Glutamatergic neuron (in vitro differentiated cells): ENCODE measurements around the gene FAM118B. TPM values are rescaled to one million over a fixed set of nuclear protein-coding genes. Genes with fewer than 3 reads are reported as not detected.

Experiments
- DNase-seq: peaks from one replicate; pipeline ENCODE4 v3.0.0; 2022
- H3K27ac Mint-ChIP-seq: one replicate; pipeline ENCODE4 v1.8.0; 2020; ENCODE audit warnings: mild to moderate bottlenecking, mixed read lengths, inconsistent platforms; ENCODE audit not compliant: unreplicated experiment
- H3K27me3 Mint-ChIP-seq: one replicate; pipeline ENCODE4 v1.8.0; 2020; ENCODE audit warnings: mild to moderate bottlenecking, moderate library complexity, mixed read lengths, inconsistent platforms; ENCODE audit not compliant: unreplicated experiment
- H3K36me3 Mint-ChIP-seq: one replicate; pipeline ENCODE4 v1.8.0; 2020; ENCODE audit warnings: mild to moderate bottlenecking, mixed read lengths, inconsistent platforms; ENCODE audit not compliant: unreplicated experiment
- H3K4me1 Mint-ChIP-seq: one replicate; pipeline ENCODE4 v1.8.0; 2020; ENCODE audit warnings: mild to moderate bottlenecking, low read depth, mixed read lengths, inconsistent platforms; ENCODE audit not compliant: unreplicated experiment
- H3K4me3 Mint-ChIP-seq: one replicate; pipeline ENCODE4 v1.8.0; 2020; ENCODE audit warnings: mild to moderate bottlenecking, mixed read lengths, inconsistent platforms; ENCODE audit not compliant: unreplicated experiment
- H3K9me3 Mint-ChIP-seq: one replicate; pipeline ENCODE4 v1.8.0; 2020; ENCODE audit warnings: mild to moderate bottlenecking, moderate library complexity, mixed read lengths, inconsistent platforms; ENCODE audit not compliant: unreplicated experiment
- long read RNA-seq: library from polyadenylated mRNA; unstranded; transcript quantifications from one replicate; pipeline ENCODE4 v2.0.0, GENCODE V29; 2020; ENCODE audit not compliant: unreplicated experiment
- total RNA-seq: library from RNA; stranded (reverse); fragmentation: NEBNext Ultra II Directional; extraction: Animal tissue kit (Norgen Biotek cat#: 25700); gene quantifications from one replicate; pipeline ENCODE4 v1.2.1, GENCODE V29; 2021; ENCODE audit not compliant: unreplicated experiment
- TF ChIP-seq, protein P1 (sequence below): fragments of 200-600 bp; sonication (generic); IDR thresholded peaks from one replicate; pipeline ENCODE4 v1.5.0; 2021; ENCODE audit not compliant: partially characterized antibody, unreplicated experiment

The FAM118B gene
- 33.0 TPM for total RNA-seq
- long read RNA-seq, transcript FAM118B-209 (9 exons, 2,402 nt): major isoform, 20 of 33 reads
- long read RNA-seq, partial matches to known transcripts: 0 of 33 reads
- long read RNA-seq, other reads (novel, unspliced or antisense): 13 of 33 reads

DNA sequence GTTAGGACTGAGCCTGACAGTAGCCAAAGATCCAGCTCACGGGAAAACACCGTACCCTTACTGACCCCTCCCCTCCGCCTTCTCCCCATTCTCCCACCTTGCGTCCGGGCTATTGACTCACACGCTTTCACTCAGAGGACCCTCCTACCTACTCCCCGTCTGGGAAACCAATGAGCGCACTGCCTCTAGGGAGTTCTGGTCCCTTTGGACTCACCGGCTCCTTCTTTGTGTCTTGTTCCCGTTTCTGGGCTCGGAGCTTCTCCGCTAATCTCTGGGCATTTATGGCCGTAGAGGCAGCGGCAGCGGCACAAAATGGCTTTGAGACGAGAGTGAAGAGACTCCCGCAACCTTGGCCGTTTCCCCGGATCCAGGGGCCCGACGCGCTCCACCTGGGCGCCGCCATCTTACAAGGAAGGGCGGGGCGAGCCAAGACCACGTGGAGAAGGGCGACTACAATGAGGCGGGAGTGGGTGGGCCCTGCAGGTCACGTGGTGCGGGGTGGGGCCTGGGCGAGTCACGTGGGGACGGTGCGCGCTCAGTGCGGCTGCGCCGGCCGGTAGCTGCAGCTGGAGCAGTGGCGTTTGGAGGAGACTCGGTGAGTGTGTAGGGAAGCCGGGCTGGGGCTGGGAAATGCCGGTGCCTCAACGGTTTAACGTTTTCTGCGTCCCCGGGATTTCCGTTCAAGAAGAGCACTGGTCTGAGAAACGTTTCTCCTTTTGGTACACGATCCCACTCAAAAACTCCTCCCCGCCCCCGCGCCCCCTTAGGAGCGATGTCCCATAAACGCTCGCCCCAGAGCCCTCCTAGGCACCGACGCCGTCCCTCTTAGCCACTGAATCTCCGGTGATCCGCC, at the start of gene FAM118B, which contains the start of gene RPUSD4:
Gene FAM118B (plus strand): TSS at position 547 of the 853 bp plus-strand sequence. CDS start 23,220 bp downstream, outside the sequence.
Gene RPUSD4 (minus strand): TSS at position 415 of the 853 bp plus-strand sequence. CDS start 12 bp downstream, at position 403.
- Mint-ChIP-seq H3K9me3 (peaks cover 13% of the 10 kb centered on the region), H3K36me3 (no peaks in the 10 kb centered on the region), H3K27me3 (peaks cover 9% of the 10 kb centered on the region), H3K4me1 (peaks cover 9% of the 10 kb centered on the region), H3K27ac (peak within 1 kb of the TSS; percentile 97), H3K4me3 (peak within 1 kb of the TSS; percentile 99)
- TF ChIP-seq, protein P1, sequence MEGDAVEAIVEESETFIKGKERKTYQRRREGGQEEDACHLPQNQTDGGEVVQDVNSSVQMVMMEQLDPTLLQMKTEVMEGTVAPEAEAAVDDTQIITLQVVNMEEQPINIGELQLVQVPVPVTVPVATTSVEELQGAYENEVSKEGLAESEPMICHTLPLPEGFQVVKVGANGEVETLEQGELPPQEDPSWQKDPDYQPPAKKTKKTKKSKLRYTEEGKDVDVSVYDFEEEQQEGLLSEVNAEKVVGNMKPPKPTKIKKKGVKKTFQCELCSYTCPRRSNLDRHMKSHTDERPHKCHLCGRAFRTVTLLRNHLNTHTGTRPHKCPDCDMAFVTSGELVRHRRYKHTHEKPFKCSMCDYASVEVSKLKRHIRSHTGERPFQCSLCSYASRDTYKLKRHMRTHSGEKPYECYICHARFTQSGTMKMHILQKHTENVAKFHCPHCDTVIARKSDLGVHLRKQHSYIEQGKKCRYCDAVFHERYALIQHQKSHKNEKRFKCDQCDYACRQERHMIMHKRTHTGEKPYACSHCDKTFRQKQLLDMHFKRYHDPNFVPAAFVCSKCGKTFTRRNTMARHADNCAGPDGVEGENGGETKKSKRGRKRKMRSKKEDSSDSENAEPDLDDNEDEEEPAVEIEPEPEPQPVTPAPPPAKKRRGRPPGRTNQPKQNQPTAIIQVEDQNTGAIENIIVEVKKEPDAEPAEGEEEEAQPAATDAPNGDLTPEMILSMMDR: no peak
- DNase-seq: peak; percentile 99

DNA sequence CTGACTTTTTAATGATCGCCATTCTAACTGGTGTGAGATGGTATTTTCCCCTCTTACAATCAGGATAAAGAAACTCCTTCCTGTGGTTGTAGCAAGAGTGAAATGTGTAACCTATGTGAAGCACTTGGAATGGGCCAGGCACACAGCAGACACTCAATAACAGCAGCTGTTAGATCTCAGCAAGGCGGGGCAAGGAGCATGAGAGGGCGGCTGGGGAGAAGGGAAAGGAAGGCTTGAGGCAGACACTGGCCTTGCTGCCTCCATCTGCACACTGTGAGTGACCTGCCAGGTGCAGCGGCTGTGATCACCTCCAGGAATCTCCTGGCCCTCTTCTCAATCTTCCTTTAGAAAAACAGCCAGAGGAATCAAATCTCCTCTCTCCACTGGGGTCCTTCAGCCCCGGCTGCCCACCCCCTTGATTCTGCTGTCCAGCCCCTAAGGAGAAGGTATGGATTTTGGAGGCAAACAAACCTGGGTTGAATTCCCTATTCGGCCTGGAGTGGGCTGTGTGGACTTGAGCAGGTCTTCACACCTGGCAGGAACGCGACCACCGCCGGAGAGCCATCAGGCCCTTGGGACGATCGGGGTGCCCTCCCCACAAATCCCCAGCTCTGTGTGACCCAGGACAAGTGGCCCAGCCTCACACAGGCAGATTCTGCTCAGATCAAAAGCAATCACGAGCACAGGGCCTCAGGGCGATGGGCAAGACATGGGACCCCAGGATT, 49.1 kb upstream of the FAM118B start:
- no peak for DNase-seq
- Mint-ChIP-seq H3K27ac (peak overlapping the region; percentile 45), H3K4me1 (peaks cover 20% of the 10 kb centered on the region), H3K4me3 (peak overlapping the region; percentile 68), H3K27me3 (peaks cover 13% of the 10 kb centered on the region), H3K36me3 (no peaks in the 10 kb centered on the region), H3K9me3 (peaks cover 12% of the 10 kb centered on the region)
- TF ChIP-seq, protein P1: no peak

DNA sequence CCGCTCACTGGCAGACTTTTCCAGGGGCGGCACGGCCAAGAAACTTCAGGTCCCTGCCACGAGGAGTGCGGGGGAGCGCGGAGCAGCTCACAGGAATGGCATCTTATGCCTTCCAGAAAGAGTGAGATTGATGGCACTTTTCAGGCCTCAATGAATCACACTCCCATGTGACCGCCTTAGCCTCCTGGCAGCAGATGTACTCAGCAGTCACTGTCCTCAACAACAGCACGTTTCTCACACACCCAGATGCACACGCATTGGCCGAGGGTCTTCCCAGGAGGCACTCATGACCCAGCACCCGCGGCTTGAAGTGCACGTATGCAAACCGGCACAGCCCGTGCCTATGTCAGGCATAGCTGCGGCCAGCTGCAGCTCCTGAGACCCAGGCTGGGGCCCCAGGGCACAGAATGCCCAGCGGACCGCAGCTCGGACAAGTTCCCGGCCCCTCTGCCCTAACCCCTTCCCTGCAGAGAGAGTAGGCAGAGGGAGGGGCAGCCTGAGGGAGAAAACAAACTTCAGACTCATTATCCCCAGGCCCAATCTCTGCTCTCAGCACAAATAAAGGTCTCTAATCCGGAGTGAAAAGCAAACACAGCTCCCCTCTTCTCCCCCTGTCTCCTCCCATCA, 48.4 kb upstream of the FAM118B start:
- peaks cover 13% of the 10 kb centered on the region for H3K27me3 Mint-ChIP-seq
- TF ChIP-seq, protein P1: no peak
- peaks cover 20% of the 10 kb centered on the region for H3K4me1 Mint-ChIP-seq
- no peaks in the 10 kb centered on the region for H3K36me3 Mint-ChIP-seq
- H3K4me3 Mint-ChIP-seq: peak overlapping the region; percentile 68
- peaks cover 12% of the 10 kb centered on the region for H3K9me3 Mint-ChIP-seq
- DNase-seq: peak; percentile 67
- H3K27ac Mint-ChIP-seq: peak overlapping the region; percentile 45

DNA sequence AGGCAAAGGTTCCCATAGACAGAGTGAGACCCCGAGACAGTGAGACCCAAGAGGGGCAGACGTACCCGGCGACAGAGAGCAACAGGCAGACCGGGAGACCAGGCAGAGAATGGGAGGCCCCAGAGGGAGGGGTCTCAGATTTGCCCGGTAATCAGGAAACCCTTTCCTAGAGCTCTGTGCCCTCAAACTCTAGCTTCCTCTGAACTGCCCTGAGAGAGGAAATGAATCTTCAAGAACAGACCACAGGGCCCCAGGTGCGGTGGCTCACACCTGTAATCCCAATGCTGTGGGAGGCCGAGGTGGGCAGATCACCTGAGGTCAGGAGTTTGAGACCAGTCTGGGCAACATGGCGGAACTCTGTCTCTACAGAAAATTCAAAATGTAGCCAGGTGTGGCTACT, 47.8 kb upstream of the FAM118B start:
- H3K9me3 Mint-ChIP-seq: peaks cover 14% of the 10 kb centered on the region
- peaks cover 13% of the 10 kb centered on the region for H3K27me3 Mint-ChIP-seq
- TF ChIP-seq, protein P1: no peak
- peak overlapping the region; percentile 68 for H3K4me3 Mint-ChIP-seq
- peaks cover 20% of the 10 kb centered on the region for H3K4me1 Mint-ChIP-seq
- no peak for DNase-seq
- no peaks in the 10 kb centered on the region for H3K36me3 Mint-ChIP-seq
- H3K27ac Mint-ChIP-seq: peak overlapping the region; percentile 45
